Measurements from ENCODE around the gene U2SURP. TPM values are rescaled to one million over a fixed set of nuclear protein-coding genes. Genes with fewer than 3 reads are reported as not detected.
"Not testable (repeated sequence)": the region's sequence is repeated elsewhere in the genome, so short reads cannot be mapped to it uniquely, and the experiment has no call there.

Gene U2SURP
- total and polyA plus RNA-seq, 10 of the 15 experiments (the other 5 are each of a cell fraction or from before 2014, with no cell fraction given) = 76.3 to 277 (median 150) TPM

- no peaks in the 10 kb centered on the region for H3K79me2 ChIP-seq (ENCODE audit: control insufficient read depth, insufficient read depth, low read length)
- no peak overlapping the region for H3K4me3 ChIP-seq
- ChIA-PET POLR2A (interaction anchor here (0.7 kb wide), 1 partner anchor 18 kb away, joined by 7 read pairs; no protein-coding TSS in a partner anchor), CTCF (interaction anchor here (0.6 to 0.9 kb wide), 2 partner anchors 303 to 599 kb away, joined by 3 read pairs; no protein-coding TSS in a partner anchor), SMC1A (ENCODE audit: uncharacterized antibody, unreplicated experiment) (interaction anchor here (0.7 to 1.0 kb wide), 2 partner anchors 9 to 12 kb away, joined by 3 read pairs; no protein-coding TSS in a partner anchor), RAD21 (ENCODE audit: unreplicated experiment) (interaction anchor here (1.0 kb wide), 1 partner anchor 307 kb away, joined by 6 read pairs; no protein-coding TSS in a partner anchor)
- no peak for ATAC-seq
- TF ChIP-seq YY1 (IDR thresholded peaks at IDR 0.05; ENCODE audit: low read depth, low read length) (no peak), EED (IDR thresholded peaks at IDR 0.05; ENCODE audit: low read depth) (no peak), CREB1 (IDR thresholded peaks at IDR 0.05; ENCODE audit: low read depth) (no peak), MEF2A (IDR thresholded peaks at IDR 0.05; ENCODE audit: insufficient read depth, low read depth, low read length) (no peak), SRF (IDR thresholded peaks at IDR 0.05; ENCODE audit: low read depth in 2 of 2, low read length in 2 of 2) (no peak), IKZF2 (IDR thresholded peaks at IDR 0.05) (no peak), POLR2A (IDR thresholded peaks at IDR 0.05; ENCODE audit: low read depth, low read length) (no peak), NR2C1 (IDR thresholded peaks at IDR 0.05) (no peak), SPI1 (IDR thresholded peaks at IDR 0.05; ENCODE audit: borderline replicate concordance, insufficient read depth, low read depth, low read length) (no peak), NFIC (IDR thresholded peaks at IDR 0.05; ENCODE audit: low read depth, low read length) (no peak), RB1 (IDR thresholded peaks at IDR 0.05; ENCODE audit: borderline replicate concordance) (no peak), PML (IDR thresholded peaks at IDR 0.05; ENCODE audit: low read length) (no peak), NR2C2 (IDR thresholded peaks at IDR 0.05; ENCODE audit: borderline replicate concordance, control insufficient read depth, insufficient read length, low read depth) (no peak), TBL1XR1 (IDR thresholded peaks at IDR 0.05; ENCODE audit: low read depth, low read length) (no peak), RUNX3 (IDR thresholded peaks at IDR 0.05; ENCODE audit: low read length) (no peak), PAX8 (IDR thresholded peaks at IDR 0.05) (no peak)
- no peak overlapping the region for H3K4me2 ChIP-seq (ENCODE audit: control insufficient read depth, insufficient read depth)
- no peaks in the 10 kb centered on the region for H4K20me1 ChIP-seq (ENCODE audit: control insufficient read depth, insufficient read depth)
- no peak overlapping the region for H3K27ac ChIP-seq (ENCODE audit: control insufficient read depth, insufficient read depth)
- 98% methylated on average over 2 of the region's 2 CpGs for WGBS (ENCODE audit: insufficient coverage, insufficient replicate concordance, low lambda C conversion rate, missing lambda C conversion rate)
- in situ Hi-C loops (cut with MboI) = no loop called here
- peaks cover 9 to 14% of the 10 kb centered on the region in 2 experiments; a peak in 3 of 4 replicates for H3K36me3 ChIP-seq (ENCODE audit: control insufficient read depth in 2 of 2, insufficient read depth in 2 of 2, low read length in 1 of 2)
- H3K4me1 ChIP-seq (ENCODE audit: control insufficient read depth, insufficient read depth, low read length) = no peaks in the 10 kb centered on the region
- no TSS peak for BruUV-seq (replicated peaks)
- intact Hi-C loops (cut with micrococcal nuclease; ENCODE audit: unreplicated experiment) = no loop called here
- FAIRE-seq = no peak
- no peak for DNase-seq (ENCODE audit: low read depth, low spot score)
- H2AFZ ChIP-seq (ENCODE audit: control insufficient read depth, low read depth, low read length) = no peak overlapping the region
- no peaks in the 10 kb centered on the region for H3K9me3 ChIP-seq (replicated peaks; ENCODE audit: control insufficient read depth, insufficient read depth, low read length)
- no peaks in the 10 kb centered on the region for H3K27me3 ChIP-seq (replicated peaks in 1 of 2; ENCODE audit: control insufficient read depth in 2 of 2, insufficient read depth in 2 of 2, low read length in 1 of 2)
- H3K9ac ChIP-seq (ENCODE audit: control insufficient read depth, insufficient read depth, low read length) = no peak overlapping the region
These were observed 44.3 kb downstream of the U2SURP start for GRCh38 chr3:143045639-143046038.

DNA sequence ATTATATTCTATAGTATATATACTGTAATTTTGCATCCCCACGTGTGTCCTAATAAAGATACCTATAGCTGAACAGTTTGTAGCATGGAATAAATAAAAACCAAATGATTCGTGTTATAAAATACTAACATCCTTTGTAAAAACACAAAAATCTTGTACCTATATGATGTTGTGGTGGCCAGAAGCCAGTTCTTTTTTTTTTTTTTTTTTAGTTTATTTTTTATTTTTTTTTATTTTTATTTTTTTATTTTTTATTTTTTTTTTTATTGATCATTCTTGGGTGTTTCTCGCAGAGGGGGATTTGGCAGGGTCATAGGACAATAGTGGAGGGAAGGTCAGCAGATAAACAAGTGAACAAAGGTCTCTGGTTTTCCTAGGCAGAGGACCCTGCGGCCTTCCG lies 44.7 kb downstream of the U2SURP start:
- 98% methylated on average over 2 of the region's 5 CpGs for WGBS (ENCODE audit: insufficient coverage, insufficient replicate concordance, low lambda C conversion rate, missing lambda C conversion rate)
- H3K4me1 ChIP-seq (ENCODE audit: control insufficient read depth, insufficient read depth, low read length); H3K4me2 ChIP-seq (ENCODE audit: control insufficient read depth, insufficient read depth); ATAC-seq; H3K9me3 ChIP-seq (replicated peaks; ENCODE audit: control insufficient read depth, insufficient read depth, low read length); BruUV-seq (replicated peaks); H3K27me3 ChIP-seq (replicated peaks in 1 of 2; ENCODE audit: control insufficient read depth in 2 of 2, insufficient read depth in 2 of 2, low read length in 1 of 2); H3K9ac ChIP-seq (ENCODE audit: control insufficient read depth, insufficient read depth, low read length); intact Hi-C loops (cut with micrococcal nuclease; ENCODE audit: unreplicated experiment); RAD21 ChIA-PET (ENCODE audit: unreplicated experiment); POLR2A ChIA-PET; in situ Hi-C loops (cut with MboI); H4K20me1 ChIP-seq (ENCODE audit: control insufficient read depth, insufficient read depth); DNase-seq (ENCODE audit: low read depth, low spot score); FAIRE-seq; H3K79me2 ChIP-seq (ENCODE audit: control insufficient read depth, insufficient read depth, low read length); H3K27ac ChIP-seq (ENCODE audit: control insufficient read depth, insufficient read depth); H2AFZ ChIP-seq (ENCODE audit: control insufficient read depth, low read depth, low read length); H3K4me3 ChIP-seq: not testable (repeated sequence)
- peaks cover 9 to 15% of the 10 kb centered on the region in 2 experiments; a peak in 3 of 4 replicates for H3K36me3 ChIP-seq (ENCODE audit: control insufficient read depth in 2 of 2, insufficient read depth in 2 of 2, low read length in 1 of 2)
- SMC1A ChIA-PET (ENCODE audit: uncharacterized antibody, unreplicated experiment) = interaction anchor here (0.5 to 1.0 kb wide), 2 partner anchors 11 to 469 kb away, joined by 3 read pairs; no protein-coding TSS in a partner anchor
- CTCF ChIA-PET = interaction anchor here (0.6 kb wide), 1 partner anchor 598 kb away, joined by 3 read pairs; no protein-coding TSS in a partner anchor
